Right renal cortex interstitium (tissue), 3 donors: ENCODE results near the gene TRAF7. TPM values are rescaled to one million over a fixed set of nuclear protein-coding genes. Genes with fewer than 3 reads are reported as not detected.
"Not testable (repeated sequence)": the region's sequence is repeated elsewhere in the genome, so short reads cannot be mapped to it uniquely, and the experiment has no call there.

Experiments
- DNase-seq, 3 donors: peaks; one replicate each; pipeline ENCODE4 v3.0.0-alpha.2; 2013; ENCODE audit warnings: low read depth in 3 of 3, low spot score in 2 of 3
- polyA plus RNA-seq, 3 donors: library from polyadenylated mRNA; unstranded; fragments of 120-200 nt; gene quantifications; one replicate each; pipeline ENCODE4 v1.2.1, GENCODE V29; 2013; ENCODE audit not compliant: insufficient read length in 3 of 3

Gene TRAF7
- 10 to 100 TPM; 51.4 to 60.4 (median 60.3) TPM for polyA plus RNA-seq

DNA sequence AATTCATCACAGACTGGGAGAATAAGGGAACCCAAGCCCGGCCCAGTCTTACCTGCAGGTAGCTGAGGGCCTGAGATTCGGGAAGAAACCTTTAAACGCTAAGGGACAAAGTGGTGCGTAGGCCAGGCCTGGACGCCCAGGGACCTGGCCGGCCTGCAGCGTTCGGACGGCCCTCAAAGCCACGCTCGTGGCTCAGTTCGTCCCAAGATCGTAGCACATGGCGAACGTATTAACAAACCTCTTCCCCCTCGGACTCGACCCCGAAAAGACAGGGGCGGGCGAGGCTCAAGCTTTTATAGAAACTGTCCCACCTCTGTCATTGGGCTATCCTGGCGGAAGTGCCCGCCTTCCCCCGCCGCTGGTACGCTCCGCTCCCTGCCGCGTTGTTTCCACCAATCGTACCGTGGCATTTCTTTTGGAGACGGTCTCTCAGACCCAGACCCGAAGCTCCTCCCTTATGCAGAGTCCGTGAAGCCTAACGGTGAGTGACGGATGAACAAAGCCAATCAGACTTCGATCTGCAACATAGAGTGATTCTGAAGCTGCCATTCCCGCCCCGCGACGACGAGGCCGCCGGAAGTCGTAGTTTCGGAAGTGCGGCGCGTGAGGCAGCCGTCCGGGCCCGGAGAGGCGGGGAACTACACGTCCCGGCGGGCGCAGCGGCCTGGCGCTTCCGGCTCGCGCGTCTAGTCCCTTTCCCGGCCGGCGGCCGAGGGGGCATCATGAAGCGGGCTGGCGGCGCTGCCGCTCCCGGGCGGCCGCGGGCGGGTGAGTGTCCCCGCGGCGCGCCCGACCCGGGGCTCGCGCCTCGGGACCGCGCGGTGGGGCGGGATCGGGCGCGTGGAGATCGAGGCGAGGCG lies at the start of gene TRAF7:
TRAF7 (plus strand) TSS at position 692 of the 860 bp plus-strand sequence. CDS start 8,139 bp downstream, outside the sequence.
- DNase-seq: peak; percentile 99 to 100 (median 100)

DNA sequence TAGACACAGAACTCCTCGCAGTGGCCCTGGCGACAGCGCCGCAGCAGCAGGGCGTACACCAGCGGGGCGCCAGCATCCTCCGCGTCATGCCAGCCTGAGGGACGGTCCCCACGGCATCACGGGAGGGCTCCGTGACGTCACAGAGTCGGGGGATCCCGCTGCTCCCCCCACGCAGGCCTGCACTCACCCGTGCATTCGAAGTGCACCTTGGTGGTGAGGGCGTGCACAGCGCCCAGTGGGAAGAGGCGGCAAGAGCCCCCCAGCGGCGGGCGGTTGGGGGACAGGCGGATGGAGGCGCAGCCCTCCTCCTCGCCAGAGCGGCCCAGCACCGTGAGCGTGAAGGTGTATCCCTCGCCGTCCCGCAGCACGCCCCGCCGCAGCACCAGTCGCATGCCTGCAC lies 49.4 kb upstream of the TRAF7 start:
- not testable (repeated sequence) for DNase-seq

DNA sequence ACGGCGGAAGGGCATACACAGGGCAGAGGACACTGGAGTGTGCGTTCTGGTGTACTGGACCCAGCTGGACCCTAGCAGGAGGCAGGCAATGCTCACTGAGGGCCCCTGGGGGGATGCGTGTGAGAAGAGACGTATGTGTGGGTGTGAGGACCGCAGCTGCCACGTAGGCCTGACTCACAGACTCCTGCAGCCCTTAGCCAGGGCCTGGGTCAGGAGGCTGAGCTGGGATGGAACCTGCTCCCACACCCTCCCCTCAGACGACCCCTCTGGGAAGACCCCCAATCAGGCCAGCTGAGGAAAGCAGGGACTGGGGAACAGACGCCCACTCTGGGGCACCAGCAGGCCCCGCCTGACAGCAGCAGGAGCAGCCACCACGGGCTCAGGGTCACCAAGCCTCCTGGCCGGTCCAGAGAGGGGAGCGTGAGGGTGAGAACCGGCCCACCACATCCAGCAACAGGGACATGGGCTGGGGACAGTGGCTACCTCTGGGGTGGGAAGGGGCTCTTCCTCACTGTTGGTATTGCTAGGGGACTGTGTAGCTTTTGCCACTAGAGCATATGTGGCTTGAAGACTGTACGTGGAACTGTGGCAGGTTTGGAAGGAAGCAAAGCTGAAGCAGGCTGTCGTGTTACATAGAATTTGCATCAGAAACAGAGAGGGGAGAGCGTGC lies 48.3 kb upstream of the TRAF7 start:
- not testable (repeated sequence) for DNase-seq

DNA sequence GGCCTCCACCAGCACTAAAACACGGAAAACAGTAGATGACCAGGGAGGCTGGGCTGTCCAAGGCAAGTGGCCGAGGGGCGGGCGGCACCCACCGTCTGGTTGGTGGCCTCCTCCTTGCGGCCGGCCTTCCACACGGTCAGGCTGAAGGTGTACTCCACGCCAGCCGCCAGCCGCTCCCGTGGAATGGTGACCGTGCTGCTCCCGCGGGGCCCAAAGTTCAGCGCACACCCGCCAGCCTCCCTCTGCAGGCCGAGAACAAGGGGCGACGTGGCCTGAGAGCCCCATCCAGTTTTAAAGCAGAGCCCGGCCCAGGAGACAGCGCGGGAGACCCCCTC lies 47.8 kb upstream of the TRAF7 start:
- not testable (repeated sequence) for DNase-seq

DNA sequence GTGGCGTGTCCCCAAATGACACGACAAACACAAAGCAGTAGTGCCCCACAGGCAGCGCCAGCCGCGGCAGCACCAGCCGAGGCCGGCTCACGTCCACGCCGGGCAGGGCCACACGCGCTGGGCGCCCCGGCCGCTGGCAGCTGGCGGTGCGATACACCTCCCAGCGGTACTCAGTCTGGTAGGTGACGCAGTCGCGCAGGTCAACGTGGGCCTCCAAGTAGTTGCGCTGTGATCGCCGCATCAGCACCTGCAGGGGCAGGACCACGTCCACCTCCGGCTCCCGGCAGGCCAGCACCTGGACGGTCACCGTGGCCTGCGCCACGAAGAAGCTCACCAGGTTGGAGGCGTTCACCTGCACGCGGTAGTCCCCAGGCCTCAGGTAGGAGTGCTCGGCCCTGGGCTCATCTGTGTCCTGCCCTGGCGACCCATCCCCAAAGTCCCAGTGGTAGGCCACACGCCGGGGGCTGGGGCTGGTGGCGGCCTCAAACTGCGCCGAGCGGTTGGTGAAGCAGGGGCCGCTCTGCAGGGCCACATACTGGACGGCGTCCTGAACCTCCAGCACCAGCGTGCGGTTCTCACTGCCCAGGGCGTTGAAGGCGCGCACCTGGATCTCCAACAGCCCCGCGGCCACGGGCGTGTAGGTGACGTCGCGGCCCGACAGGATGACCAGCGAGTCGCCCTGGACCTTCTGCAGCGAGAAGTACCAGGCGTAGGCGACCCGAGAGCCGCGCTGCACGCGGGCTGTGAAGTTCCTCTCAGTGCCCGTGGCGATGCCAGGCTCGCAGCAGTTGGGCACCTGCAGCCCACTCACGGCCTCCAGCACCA lies 46.9 kb upstream of the TRAF7 start:
- not testable (repeated sequence) for DNase-seq

DNA sequence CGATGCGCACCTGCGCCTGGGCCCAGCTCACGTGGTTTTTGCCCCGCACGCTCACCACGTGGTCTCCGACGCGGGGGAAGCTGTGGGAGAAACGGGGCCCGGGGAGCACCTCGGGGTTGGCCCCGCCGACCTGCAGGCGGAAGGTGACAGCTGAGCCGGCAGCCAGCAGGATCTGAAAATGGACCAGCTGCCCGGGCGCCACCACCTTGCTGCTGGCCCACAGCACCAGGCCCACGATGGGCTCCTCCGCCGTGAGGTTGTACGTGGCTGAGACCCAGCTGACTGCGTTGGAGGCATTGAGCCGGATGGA lies 46.4 kb upstream of the TRAF7 start:
- DNase-seq: not testable (repeated sequence)

DNA sequence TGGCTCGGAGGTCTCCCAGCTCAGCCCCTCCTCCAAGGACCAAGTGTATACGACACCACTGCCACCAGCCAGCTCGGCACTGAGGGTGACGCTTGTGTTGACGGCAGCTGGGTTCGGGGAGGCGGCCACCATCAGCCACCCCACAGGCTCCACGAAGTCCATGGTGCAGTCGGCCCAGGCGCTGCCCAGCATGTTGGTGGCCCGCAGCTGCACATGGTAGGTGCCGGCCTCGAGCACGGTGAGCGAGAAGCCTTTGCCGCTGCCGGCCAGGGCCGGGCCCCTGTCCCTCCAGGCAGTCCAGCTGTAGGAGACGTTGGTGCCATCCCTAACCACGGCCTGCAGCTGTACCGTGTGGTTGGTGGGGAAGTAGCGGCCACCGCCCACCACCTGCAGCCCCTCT lies 45.7 kb upstream of the TRAF7 start:
- DNase-seq: not testable (repeated sequence)

DNA sequence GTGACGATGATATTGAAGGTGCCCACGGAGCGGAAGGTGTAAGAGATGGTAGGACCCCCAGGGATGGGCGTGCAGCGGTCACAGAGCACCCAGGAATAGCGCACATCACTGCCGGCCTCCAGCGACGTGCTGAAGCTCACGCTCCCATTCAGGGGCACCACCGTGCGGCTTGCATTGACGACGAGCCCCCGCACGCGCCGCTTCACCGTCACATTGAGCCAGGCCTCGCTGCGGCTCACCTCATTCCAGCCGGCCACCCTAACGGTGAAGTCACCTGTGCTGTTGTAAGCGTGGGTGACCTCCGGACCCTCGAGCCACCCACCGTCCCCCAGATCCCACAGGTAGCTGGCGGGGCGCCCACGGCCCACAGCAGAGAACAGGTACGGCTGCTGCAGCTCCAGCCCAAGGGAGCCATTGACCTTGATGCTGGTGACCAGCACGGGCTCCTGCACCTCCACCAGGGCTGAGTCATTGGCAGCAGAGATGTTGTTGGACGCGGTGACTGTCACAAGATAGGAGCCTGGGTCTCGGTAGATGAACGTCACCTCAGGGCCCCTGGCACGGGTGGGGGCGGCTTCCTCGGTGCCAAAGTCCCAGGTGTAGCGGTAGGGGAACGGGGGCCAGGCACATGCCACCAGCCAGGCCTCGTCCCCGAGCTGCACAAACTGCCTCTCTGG lies 45.1 kb upstream of the TRAF7 start:
- DNase-seq: not testable (repeated sequence)

DNA sequence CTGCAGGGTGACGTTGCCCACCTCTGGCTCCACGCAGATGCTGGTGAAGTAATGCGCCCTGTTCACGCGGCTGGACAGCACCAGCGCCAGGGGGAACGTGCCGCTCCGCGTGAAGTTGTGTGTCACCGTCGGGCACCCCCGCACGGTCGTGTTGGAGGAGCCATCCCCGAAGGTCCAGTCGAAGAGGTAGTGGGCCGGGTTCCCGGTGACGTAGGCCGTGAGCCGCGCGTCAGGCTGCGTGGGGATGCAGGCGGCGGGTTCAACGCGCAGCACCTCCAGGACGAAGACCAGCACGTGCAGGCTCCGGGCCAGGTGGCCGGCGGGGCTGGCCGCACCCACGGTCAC lies 44.6 kb upstream of the TRAF7 start:
- not testable (repeated sequence) for DNase-seq

DNA sequence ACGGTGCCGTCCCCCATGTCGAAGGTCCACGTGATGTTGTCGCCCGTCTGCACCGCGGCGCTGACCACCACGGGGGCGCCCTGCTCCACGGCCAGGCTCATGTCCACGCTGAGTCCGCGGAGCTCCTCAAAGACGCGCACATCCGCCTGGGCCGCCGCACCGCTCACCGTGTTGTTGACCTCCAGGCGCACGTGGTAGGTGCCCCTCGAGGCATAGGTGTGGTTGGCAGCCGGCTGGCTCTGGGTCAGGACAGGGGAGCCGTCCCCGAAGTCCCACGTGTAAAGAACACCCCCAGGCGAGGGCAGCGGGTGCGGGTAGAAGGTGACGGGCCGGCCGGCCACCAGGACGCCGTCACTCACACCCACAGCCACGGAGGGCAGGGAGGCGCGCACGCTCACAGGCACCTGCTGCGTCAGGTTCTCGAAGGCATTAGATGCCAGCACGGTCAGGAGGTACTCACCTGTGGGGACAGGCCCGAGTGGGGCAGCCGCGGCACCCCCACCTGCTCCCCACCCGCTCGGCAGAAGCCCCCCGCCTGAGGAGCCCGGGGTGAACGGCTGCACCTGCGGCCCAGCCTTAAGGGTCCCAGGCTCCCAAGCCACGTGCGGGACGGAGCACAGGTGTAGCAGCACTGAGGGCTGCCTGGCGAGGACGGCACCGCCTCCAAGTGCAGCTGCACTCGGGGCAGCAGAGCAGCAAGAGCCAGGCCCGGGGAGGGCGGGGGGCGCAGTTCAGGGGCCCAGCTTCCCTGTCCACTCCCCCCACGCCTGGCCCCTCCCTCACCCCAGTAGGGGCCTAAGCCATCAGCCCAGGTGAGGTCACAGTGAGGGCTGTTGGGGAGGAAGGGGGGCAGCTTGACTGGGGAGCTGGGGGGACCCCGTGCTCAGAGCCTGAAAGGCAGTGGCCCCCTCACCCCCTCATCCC lies 43.9 kb upstream of the TRAF7 start:
- DNase-seq: not testable (repeated sequence)

DNA sequence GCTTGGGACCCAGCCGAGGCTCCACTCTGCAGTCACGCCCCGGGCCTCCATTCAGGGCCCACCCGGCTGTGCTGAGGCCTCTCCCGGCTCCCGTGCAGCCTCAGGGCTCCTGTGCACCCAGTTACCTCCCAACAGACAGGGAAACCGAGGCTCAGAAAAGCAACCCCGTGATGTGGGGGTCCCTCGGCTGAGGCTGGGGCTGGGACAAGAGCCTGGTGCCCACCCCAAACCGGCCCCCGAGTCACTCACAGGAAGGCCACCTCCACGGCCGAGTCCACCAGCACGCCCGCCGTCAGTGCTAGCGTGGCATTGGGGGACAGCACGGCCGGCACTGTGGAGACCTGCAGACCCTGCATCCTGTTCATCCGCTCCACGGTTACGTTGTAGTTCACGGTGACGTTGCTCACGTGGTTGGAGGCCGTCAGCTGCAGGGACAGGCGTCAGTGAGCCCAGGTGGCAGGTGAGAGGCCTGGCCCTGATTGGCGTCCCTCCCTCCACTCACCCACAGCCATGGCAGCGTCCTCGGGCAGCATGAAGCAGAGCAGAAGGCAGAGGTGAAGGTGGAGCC lies 43.0 kb upstream of the TRAF7 start:
- DNase-seq: not testable (repeated sequence)

DNA sequence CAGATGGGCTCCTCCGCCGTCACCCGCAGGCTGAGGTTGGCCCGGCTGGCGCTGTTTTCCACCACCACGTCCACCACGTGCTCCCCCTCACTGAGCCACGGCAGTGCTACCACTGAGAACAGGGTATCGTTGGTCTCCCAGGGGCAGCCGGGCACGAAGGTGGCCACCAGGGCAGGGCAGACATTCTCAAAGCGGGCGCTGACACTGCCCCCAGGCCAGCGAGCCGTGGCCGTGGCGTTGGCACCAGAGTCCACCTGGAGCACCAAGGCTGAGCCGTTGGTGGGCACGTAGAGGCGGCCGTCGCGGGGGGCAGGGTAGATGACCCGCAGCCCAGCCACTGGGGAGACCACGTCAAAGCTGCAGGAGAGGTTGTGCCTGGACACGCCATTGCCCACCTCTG lies 41.4 kb upstream of the TRAF7 start:
- not testable (repeated sequence) for DNase-seq

DNA sequence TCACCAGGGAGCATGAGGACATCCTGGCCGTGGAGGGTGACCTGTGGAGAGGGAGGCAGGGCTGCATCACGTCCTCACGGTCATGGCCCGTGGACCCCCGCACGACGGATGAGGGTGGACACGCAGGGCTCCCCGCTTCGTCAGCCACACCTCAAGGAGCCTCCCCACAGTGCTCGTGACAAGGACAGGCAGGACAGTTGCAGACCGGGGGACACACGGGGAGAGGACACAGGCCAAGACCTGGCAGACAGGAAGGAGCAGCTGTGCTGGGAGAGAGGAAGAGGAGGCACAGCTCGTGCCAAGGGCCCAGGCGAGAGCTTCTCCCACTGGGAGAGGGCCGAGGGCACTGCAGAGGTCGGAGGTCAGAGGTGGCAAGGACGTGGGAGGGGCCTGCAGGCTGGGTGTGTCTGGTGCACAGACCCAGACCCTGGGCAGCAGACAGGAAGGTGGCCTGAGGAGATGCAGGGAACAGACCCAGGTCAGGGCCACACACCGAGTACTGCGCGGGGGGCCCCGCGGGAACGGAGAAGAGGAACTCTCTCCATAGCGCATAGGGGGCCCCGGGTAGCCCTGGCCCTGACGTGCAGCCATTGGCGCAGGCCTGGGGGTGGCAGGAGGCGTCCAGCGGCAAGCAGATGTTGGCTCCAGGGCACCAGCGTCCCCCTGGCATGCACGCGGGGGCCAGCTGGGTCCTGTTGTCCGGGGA lies 40.5 kb upstream of the TRAF7 start:
- not testable (repeated sequence) for DNase-seq

DNA sequence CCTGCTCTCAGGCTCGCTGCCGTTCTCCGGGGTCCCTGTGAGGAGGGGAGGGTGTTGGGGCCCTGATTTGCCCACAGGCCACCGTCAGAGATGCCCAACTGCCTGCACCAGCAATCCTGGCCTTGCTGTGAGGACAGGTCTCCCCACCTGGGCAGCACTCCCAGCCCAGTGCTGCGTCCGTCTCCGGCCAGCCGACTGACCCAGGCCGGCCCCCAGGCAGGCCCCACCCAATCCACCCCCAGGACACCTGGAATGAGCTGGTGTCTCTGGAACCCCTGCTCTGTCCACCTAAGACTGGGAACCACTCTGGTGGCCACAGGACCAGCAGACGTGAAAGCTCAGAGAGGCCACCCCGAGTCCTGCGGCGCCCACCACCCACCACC lies 40.0 kb upstream of the TRAF7 start:
- DNase-seq: no peak

DNA sequence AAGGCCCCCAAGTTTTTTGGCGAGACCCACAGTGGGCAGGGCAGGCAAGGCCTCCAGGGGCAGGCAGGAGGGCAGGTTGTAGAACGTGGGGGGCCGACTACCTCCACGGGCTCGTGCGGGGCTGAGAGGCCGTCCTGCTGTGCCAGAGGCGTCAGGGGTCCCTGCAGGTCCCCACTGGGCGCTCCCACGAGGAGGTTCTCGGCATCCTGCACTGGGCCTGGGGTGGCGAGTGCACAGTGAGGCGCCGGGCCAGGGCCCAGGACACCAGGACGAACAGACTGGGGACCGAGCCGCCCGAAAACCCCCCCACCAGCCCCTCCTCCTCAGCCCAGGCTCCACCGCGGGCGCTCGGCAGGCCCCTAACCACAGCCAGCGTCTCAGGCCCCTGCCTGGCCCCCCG lies 39.2 kb upstream of the TRAF7 start:
- not testable (repeated sequence) for DNase-seq

DNA sequence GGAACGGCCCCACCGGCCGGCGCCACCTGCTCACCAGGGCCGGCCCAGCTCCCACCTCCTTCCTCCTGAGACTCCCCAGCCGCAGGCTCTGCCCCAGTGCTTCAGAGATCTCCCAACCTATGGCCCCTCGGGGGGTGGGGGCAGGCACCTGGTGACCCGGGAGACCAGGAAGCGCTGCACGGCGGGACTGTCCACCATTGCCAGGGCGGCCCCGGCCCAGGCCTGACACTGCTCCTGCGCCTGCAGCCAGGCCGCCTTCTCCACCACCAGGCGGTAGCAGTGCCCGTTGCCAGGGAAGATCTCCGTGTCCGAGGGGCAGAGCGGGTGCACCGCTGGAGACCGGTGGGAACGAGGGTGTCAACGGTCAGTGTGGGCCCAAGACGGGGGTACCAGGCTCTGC lies 38.2 kb upstream of the TRAF7 start:
- DNase-seq: not testable (repeated sequence)

DNA sequence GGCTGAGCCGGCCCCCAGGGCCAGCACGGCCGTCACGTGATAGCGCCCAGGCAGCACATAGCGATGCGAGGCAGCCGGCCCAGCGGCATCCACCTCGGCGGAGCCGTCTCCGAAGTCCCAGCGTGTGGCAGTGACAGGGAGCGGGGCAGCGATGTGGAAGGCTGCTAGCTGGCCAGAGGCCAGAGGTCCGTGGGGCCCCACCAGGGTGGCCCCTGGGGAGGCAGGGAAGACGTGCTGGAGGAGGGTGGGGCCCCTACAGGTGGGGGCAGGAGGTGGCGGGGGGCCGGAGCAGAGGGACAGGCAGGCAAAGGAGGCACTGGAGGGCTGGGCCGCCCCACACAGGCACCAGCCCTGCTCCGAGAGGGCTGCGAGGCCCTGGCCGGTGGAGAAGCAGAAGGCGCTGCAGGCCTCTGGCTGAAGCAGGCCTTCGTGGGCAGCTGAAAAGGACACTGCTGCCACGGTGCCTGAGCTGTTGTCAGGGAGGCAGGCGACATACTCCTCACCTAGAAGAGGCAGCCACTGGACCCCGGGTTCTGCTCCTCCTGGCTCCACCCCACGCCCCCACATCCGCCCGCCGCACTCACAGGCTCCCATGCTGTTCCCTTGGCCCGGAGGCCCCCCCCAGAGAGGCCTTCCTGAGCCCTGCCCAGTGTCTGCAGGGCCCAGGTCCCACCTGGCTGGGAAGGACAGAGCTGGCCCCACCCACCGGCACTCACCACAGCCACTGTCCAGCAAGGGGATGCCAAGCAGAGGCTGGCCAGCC lies 37.4 kb upstream of the TRAF7 start:
- DNase-seq: not testable (repeated sequence)

DNA sequence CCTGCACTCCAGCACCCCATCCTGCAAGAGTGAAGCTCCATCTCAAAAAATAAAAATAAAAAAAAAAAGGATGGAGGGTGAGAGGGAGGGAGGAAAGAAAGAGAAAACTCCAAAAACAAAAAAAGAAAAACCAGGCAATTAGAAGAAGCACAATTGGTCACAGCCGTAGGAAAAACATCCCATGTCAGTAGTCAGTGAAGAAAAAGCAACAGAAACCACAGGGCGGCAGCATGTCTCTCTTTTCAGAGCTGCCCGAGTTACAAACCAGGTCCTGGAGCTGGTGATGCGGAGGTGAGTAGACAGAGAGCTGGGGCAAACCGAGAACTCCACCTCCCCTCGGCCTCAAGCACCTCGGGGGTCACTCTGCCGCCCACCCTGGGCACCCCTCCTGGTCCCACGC lies 34.3 kb upstream of the TRAF7 start:
- DNase-seq: not testable (repeated sequence)
